ENCODE measurements around the gene IGFN1. TPM values are rescaled to one million over a fixed set of nuclear protein-coding genes. Genes with fewer than 3 reads are reported as not detected.

The IGFN1 gene
- polyA plus RNA-seq, 1 donor from 2014 or later, result not detected

GRCh38 chr1:201175820-201176500, 14.7 kb upstream of the IGFN1 start:
- no peak overlapping the region for H3K9ac ChIP-seq (ENCODE audit: low read length)
- no peak overlapping the region for H2AFZ ChIP-seq (ENCODE audit: low read depth, low read length)
- H3K4me3 ChIP-seq (ENCODE audit: low read length), result no peak overlapping the region
- TF ChIP-seq EP300 (conservative IDR thresholded peaks at IDR 0.05; ENCODE audit: poor library complexity, severe bottlenecking) (no peak), TAF1 (IDR thresholded peaks at IDR 0.05; ENCODE audit: low read depth) (no peak), MXI1 (conservative IDR thresholded peaks at IDR 0.05; ENCODE audit: poor library complexity, severe bottlenecking) (no peak), EZH2 (IDR thresholded peaks at IDR 0.05; ENCODE audit: borderline replicate concordance, insufficient read depth, low read length, poor library complexity, severe bottlenecking) (no peak), CTCF (IDR thresholded peaks at IDR 0.05; ENCODE audit: poor library complexity, severe bottlenecking) (no peak)
- H3K9me3 ChIP-seq (ENCODE audit: low read length), result no peaks in the 10 kb centered on the region
- H3K79me2 ChIP-seq (replicated peaks; ENCODE audit: insufficient read depth, low read length), result no peaks in the 10 kb centered on the region
- H3F3A ChIP-seq (ENCODE audit: insufficient read depth, low read length, poor library complexity, severe bottlenecking), result no peaks in the 10 kb centered on the region
- H3K27me3 ChIP-seq (ENCODE audit: insufficient read depth, low read depth, low read length), result no peaks in the 10 kb centered on the region
- no peaks in the 10 kb centered on the region for H3K36me3 ChIP-seq (ENCODE audit: insufficient read depth, low read length)
- H3K4me2 ChIP-seq (ENCODE audit: low read length), result no peak overlapping the region
- no peaks in the 10 kb centered on the region for H3K9me2 ChIP-seq (ENCODE audit: insufficient read depth, low read length)
- no peak overlapping the region for H3K27ac ChIP-seq (ENCODE audit: low read length)
- H4K20me1 ChIP-seq (ENCODE audit: insufficient read depth), result no peaks in the 10 kb centered on the region

GRCh38 chr1:201176940-201177339, 13.7 kb upstream of the IGFN1 start:
- Histone ChIP-seq H3K9ac (ENCODE audit: low read length) (no peak overlapping the region), H3F3A (ENCODE audit: insufficient read depth, low read length, poor library complexity, severe bottlenecking) (no peaks in the 10 kb centered on the region), H3K9me3 (ENCODE audit: low read length) (no peaks in the 10 kb centered on the region), H3K27me3 (ENCODE audit: insufficient read depth, low read depth, low read length) (no peaks in the 10 kb centered on the region), H2AFZ (ENCODE audit: low read depth, low read length) (no peak overlapping the region), H3K4me3 (ENCODE audit: low read length) (no peak overlapping the region), H3K27ac (ENCODE audit: low read length) (no peak overlapping the region), H3K4me2 (ENCODE audit: low read length) (no peak overlapping the region), H3K9me2 (ENCODE audit: insufficient read depth, low read length) (no peaks in the 10 kb centered on the region), H3K36me3 (ENCODE audit: insufficient read depth, low read length) (no peaks in the 10 kb centered on the region), H3K79me2 (replicated peaks; ENCODE audit: insufficient read depth, low read length) (no peaks in the 10 kb centered on the region), H4K20me1 (ENCODE audit: insufficient read depth) (no peaks in the 10 kb centered on the region)
- no peak for TF ChIP-seq TAF1 (IDR thresholded peaks at IDR 0.05; ENCODE audit: low read depth)
- TF ChIP-seq RAD21 (conservative IDR thresholded peaks at IDR 0.05), result no peak
- TF ChIP-seq CTCF (IDR thresholded peaks at IDR 0.05; ENCODE audit: poor library complexity, severe bottlenecking), result no peak
- TF ChIP-seq, protein P1, sequence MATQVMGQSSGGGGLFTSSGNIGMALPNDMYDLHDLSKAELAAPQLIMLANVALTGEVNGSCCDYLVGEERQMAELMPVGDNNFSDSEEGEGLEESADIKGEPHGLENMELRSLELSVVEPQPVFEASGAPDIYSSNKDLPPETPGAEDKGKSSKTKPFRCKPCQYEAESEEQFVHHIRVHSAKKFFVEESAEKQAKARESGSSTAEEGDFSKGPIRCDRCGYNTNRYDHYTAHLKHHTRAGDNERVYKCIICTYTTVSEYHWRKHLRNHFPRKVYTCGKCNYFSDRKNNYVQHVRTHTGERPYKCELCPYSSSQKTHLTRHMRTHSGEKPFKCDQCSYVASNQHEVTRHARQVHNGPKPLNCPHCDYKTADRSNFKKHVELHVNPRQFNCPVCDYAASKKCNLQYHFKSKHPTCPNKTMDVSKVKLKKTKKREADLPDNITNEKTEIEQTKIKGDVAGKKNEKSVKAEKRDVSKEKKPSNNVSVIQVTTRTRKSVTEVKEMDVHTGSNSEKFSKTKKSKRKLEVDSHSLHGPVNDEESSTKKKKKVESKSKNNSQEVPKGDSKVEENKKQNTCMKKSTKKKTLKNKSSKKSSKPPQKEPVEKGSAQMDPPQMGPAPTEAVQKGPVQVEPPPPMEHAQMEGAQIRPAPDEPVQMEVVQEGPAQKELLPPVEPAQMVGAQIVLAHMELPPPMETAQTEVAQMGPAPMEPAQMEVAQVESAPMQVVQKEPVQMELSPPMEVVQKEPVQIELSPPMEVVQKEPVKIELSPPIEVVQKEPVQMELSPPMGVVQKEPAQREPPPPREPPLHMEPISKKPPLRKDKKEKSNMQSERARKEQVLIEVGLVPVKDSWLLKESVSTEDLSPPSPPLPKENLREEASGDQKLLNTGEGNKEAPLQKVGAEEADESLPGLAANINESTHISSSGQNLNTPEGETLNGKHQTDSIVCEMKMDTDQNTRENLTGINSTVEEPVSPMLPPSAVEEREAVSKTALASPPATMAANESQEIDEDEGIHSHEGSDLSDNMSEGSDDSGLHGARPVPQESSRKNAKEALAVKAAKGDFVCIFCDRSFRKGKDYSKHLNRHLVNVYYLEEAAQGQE (IDR thresholded peaks at IDR 0.05; ENCODE audit: borderline replicate concordance), result no peak
- TF ChIP-seq POLR2AphosphoS5 (IDR thresholded peaks at IDR 0.05), result no peak
- no peak for TF ChIP-seq EZH2 (IDR thresholded peaks at IDR 0.05; ENCODE audit: borderline replicate concordance, insufficient read depth, low read length, poor library complexity, severe bottlenecking)
- TF ChIP-seq MXI1 (conservative IDR thresholded peaks at IDR 0.05; ENCODE audit: poor library complexity, severe bottlenecking), result no peak
- no peak for TF ChIP-seq EP300 (conservative IDR thresholded peaks at IDR 0.05; ENCODE audit: poor library complexity, severe bottlenecking)
- TF ChIP-seq SMC3 (conservative IDR thresholded peaks at IDR 0.05; ENCODE audit: poor library complexity), result no peak
